Measurements from ENCODE around the gene GAL3ST2.

- TF ChIP-seq, protein P1, sequence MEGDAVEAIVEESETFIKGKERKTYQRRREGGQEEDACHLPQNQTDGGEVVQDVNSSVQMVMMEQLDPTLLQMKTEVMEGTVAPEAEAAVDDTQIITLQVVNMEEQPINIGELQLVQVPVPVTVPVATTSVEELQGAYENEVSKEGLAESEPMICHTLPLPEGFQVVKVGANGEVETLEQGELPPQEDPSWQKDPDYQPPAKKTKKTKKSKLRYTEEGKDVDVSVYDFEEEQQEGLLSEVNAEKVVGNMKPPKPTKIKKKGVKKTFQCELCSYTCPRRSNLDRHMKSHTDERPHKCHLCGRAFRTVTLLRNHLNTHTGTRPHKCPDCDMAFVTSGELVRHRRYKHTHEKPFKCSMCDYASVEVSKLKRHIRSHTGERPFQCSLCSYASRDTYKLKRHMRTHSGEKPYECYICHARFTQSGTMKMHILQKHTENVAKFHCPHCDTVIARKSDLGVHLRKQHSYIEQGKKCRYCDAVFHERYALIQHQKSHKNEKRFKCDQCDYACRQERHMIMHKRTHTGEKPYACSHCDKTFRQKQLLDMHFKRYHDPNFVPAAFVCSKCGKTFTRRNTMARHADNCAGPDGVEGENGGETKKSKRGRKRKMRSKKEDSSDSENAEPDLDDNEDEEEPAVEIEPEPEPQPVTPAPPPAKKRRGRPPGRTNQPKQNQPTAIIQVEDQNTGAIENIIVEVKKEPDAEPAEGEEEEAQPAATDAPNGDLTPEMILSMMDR (IDR thresholded peaks at IDR 0.05; ENCODE audit: low read length): no peak
- TF ChIP-seq EZH2 (optimal IDR thresholded peaks at IDR 0.05; ENCODE audit: low read depth, low read length) (no peak), EZH2phosphoT487 (IDR thresholded peaks at IDR 0.05; ENCODE audit: low read length) (no peak)
Observed at GRCh38 chr2:241754042-241754441, 22.6 kb upstream of the GAL3ST2 start.
